Osteoblast (primary cell): ENCODE data around the gene ORC3. TPM values are rescaled to one million over a fixed set of nuclear protein-coding genes. Genes with fewer than 3 reads are reported as not detected.

ENCODE experiments used
- DNase-seq: peaks from one replicate; pipeline ENCODE4 v3.0.0; 2011; ENCODE audit warnings: low spot score, mixed read lengths; ENCODE audit not compliant: insufficient read length; ENCODE audit errors: missing footprints
- H2AFZ ChIP-seq: 2 replicates; pipeline ENCODE4 v1.6.0; 2011; ENCODE audit warnings: mild to moderate bottlenecking, low read length
- H3K27ac ChIP-seq: 2 replicates; pipeline ENCODE4 v1.5.1; 2011; ENCODE audit warnings: mild to moderate bottlenecking, low read depth, low read length, moderate library complexity
- H3K27me3 ChIP-seq: 2 replicates; pipeline ENCODE4 v1.6.0; 2012; ENCODE audit warnings: mild to moderate bottlenecking, control low read depth, inconsistent platforms, low read length, moderate library complexity; ENCODE audit not compliant: insufficient read depth
- H3K36me3 ChIP-seq: 2 replicates; pipeline ENCODE4 v1.5.1; 2011; ENCODE audit warnings: mild to moderate bottlenecking, low read length, control low read depth, moderate library complexity; ENCODE audit not compliant: insufficient read depth
- H3K4me1 ChIP-seq: 2 replicates; pipeline ENCODE4 v1.5.1; 2011; ENCODE audit warnings: mild to moderate bottlenecking, low read length, control low read depth, moderate library complexity; ENCODE audit not compliant: insufficient read depth
- H3K4me2 ChIP-seq: 2 replicates; pipeline ENCODE4 v1.6.0; 2011; ENCODE audit warnings: mild to moderate bottlenecking, low read length; ENCODE audit not compliant: insufficient read depth
- H3K4me3 ChIP-seq: fragments of 200-600 bp; sonication (generic); 3 replicates; pipeline ENCODE4 v1.5.1; 2012; ENCODE audit warnings: mild to moderate bottlenecking, low read length, inconsistent platforms; ENCODE audit not compliant: insufficient read depth
- H3K79me2 ChIP-seq: 2 replicates; pipeline ENCODE4 v1.6.0; 2012; ENCODE audit warnings: mild to moderate bottlenecking, low read length, control low read depth, inconsistent platforms; ENCODE audit not compliant: insufficient read depth
- H3K9me3 ChIP-seq: 2 replicates; pipeline ENCODE4 v1.5.1; 2011; ENCODE audit warnings: low read depth, low read length, control low read depth
- H4K20me1 ChIP-seq: 2 replicates; pipeline ENCODE4 v1.6.0; 2012; ENCODE audit warnings: mild to moderate bottlenecking, low read length, control low read depth; ENCODE audit not compliant: insufficient read depth
- total RNA-seq: library from RNA; depleted of rRNA; stranded (reverse); fragments of >200 nt; gene quantifications from 2 replicates; pipeline ENCODE4 v1.2.3, GENCODE V29; 2012
- TF ChIP-seq, protein P1 (sequence below): IDR thresholded peaks from 2 replicates; pipeline ENCODE4 v1.5.1; 2011; ENCODE audit warnings: mild to moderate bottlenecking, low read depth, low read length, moderate library complexity; ENCODE audit errors: extremely low read depth

Gene ORC3
- total RNA-seq, 1 donor, result 26.1 TPM

- H3K27me3 ChIP-seq, result no peaks in the 10 kb centered on the region
- H3K9me3 ChIP-seq, result no peaks in the 10 kb centered on the region
- H3K4me2 ChIP-seq, result no peak overlapping the region
- H3K4me3 ChIP-seq, result no peak overlapping the region
- no peaks in the 10 kb centered on the region for H4K20me1 ChIP-seq
- no peak overlapping the region for H3K27ac ChIP-seq
- TF ChIP-seq, protein P1, sequence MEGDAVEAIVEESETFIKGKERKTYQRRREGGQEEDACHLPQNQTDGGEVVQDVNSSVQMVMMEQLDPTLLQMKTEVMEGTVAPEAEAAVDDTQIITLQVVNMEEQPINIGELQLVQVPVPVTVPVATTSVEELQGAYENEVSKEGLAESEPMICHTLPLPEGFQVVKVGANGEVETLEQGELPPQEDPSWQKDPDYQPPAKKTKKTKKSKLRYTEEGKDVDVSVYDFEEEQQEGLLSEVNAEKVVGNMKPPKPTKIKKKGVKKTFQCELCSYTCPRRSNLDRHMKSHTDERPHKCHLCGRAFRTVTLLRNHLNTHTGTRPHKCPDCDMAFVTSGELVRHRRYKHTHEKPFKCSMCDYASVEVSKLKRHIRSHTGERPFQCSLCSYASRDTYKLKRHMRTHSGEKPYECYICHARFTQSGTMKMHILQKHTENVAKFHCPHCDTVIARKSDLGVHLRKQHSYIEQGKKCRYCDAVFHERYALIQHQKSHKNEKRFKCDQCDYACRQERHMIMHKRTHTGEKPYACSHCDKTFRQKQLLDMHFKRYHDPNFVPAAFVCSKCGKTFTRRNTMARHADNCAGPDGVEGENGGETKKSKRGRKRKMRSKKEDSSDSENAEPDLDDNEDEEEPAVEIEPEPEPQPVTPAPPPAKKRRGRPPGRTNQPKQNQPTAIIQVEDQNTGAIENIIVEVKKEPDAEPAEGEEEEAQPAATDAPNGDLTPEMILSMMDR, result no peak
- H3K79me2 ChIP-seq, result no peaks in the 10 kb centered on the region
- DNase-seq, result no peak
- no peak overlapping the region for H2AFZ ChIP-seq
- H3K4me1 ChIP-seq, result peaks cover 6% of the 10 kb centered on the region
- H3K36me3 ChIP-seq, result peaks cover 10% of the 10 kb centered on the region
These were observed 43.9 kb downstream of the ORC3 start for GRCh38 chr6:87633851-87634250.

DNA sequence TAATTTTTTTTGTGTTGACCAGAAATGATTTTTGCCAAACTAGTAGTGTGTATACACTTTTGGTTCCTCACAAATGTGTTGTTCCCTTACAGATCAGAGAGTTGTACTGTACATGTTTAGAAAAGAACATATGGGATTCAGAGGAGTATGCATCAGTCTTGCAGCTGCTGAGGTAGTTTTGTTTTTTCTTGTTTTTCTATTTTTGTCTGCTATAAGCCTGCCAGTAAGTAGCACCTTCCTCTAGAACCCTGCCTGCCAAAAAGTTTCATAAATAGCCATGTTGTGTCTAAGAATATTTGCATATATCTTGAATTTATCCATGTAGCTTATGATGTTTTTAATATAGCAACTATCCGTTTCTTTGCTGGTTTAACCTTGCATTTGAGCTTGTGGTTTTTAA, 46.4 kb downstream of the ORC3 start:
- Histone ChIP-seq H3K79me2 (no peaks in the 10 kb centered on the region), H3K27me3 (no peaks in the 10 kb centered on the region), H3K4me1 (no peaks in the 10 kb centered on the region), H3K27ac (no peak overlapping the region), H3K4me3 (no peak overlapping the region), H3K36me3 (peaks cover 14% of the 10 kb centered on the region), H4K20me1 (no peaks in the 10 kb centered on the region), H3K4me2 (no peak overlapping the region), H3K9me3 (no peaks in the 10 kb centered on the region), H2AFZ (no peak overlapping the region)
- no peak for DNase-seq
- TF ChIP-seq, protein P1, result no peak

GRCh38 chr6:87637106-87637505, 47.2 kb downstream of the ORC3 start:
- DNase-seq, result no peak
- Histone ChIP-seq H3K4me2 (no peak overlapping the region), H3K4me3 (no peak overlapping the region), H3K79me2 (no peaks in the 10 kb centered on the region), H3K27me3 (no peaks in the 10 kb centered on the region), H3K9me3 (no peaks in the 10 kb centered on the region), H3K4me1 (no peaks in the 10 kb centered on the region), H4K20me1 (no peaks in the 10 kb centered on the region), H2AFZ (no peak overlapping the region), H3K36me3 (peaks cover 14% of the 10 kb centered on the region), H3K27ac (no peak overlapping the region)
- TF ChIP-seq, protein P1, result no peak

DNA sequence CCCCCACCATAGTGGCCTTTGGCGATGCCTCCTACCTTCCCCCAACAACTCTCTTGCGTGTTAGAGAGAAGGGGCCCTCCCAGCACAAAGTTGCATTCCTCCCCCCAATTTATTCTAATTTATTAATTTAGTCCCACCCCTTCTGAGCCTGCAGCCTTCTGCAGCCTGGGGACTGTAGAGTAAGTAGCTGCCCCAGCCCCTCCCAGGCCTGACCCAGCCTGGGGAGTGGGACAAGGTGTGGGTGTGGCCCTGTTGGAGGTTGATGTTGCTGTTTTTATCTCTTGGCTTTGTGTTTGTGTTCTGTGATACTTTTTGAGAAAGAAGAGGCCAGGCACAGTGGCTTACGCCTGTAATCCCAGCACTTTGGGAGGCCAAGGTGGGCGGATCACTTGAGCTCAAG, 49.4 kb downstream of the ORC3 start:
- Histone ChIP-seq H3K4me2 (no peak overlapping the region), H2AFZ (no peak overlapping the region), H3K4me1 (no peaks in the 10 kb centered on the region), H3K9me3 (no peaks in the 10 kb centered on the region), H3K4me3 (no peak overlapping the region), H3K79me2 (no peaks in the 10 kb centered on the region), H3K27ac (no peak overlapping the region), H4K20me1 (no peaks in the 10 kb centered on the region), H3K36me3 (peaks cover 14% of the 10 kb centered on the region), H3K27me3 (no peaks in the 10 kb centered on the region)
- TF ChIP-seq, protein P1, result no peak
- DNase-seq, result no peak
